Right atrium auricular region (tissue), 2 donors: Measurements from ENCODE around the gene CEP128. TPM values are rescaled to one million over a fixed set of nuclear protein-coding genes. Genes with fewer than 3 reads are reported as not detected.

Experiments
- DNase-seq: peaks from one replicate; pipeline ENCODE4 v3.0.0-alpha.2; 2019; ENCODE audit warnings: low spot score
- H3K27ac ChIP-seq, 2 donors: fragments of 200-600 bp; sonication (generic); 1 replicate in 1 of 2; 2 replicates in 1 of 2; pipeline ENCODE4 v1.5.1; 2016 to 2019
- H3K27me3 ChIP-seq, 2 donors: fragments of 200-600 bp; sonication (generic); one replicate each; pipeline versions ENCODE4 v1.5.1 to v1.6.0; 2017 to 2019
- H3K36me3 ChIP-seq: fragments of 200-600 bp; sonication (generic); one replicate; pipeline ENCODE4 v1.5.1; 2016
- H3K4me1 ChIP-seq, 2 donors: fragments of 200-600 bp; sonication (generic); one replicate each; pipeline versions ENCODE4 v1.5.1 to v1.6.0; 2017 to 2019
- H3K4me3 ChIP-seq, 2 donors: fragments of 200-600 bp; sonication (generic); 1 replicate in 1 of 2; 2 replicates in 1 of 2; pipeline ENCODE4 v1.5.1; 2017 to 2019; ENCODE audit warnings: mild to moderate bottlenecking in 1 of 2, moderate library complexity in 1 of 2
- H3K9me3 ChIP-seq, 2 donors: fragments of 200-600 bp; sonication (generic); one replicate each; pipeline ENCODE4 v1.5.1; 2019
- CTCF ChIP-seq, 2 donors: fragments of 200-600 bp; sonication (generic); IDR thresholded peaks; one replicate each; pipeline ENCODE4 v1.5.1; 2019; ENCODE audit warnings: antibody characterized with exemption in 2 of 2
- total RNA-seq, 2 donors: library from RNA; depleted of rRNA; stranded (reverse); fragments of >200 nt; gene quantifications; one replicate each; pipeline ENCODE4 v1.1.0, GENCODE V29; 2016

The CEP128 gene
- total RNA-seq, 2 donors from 2014 or later = 1.3 to 2.7 TPM

DNA sequence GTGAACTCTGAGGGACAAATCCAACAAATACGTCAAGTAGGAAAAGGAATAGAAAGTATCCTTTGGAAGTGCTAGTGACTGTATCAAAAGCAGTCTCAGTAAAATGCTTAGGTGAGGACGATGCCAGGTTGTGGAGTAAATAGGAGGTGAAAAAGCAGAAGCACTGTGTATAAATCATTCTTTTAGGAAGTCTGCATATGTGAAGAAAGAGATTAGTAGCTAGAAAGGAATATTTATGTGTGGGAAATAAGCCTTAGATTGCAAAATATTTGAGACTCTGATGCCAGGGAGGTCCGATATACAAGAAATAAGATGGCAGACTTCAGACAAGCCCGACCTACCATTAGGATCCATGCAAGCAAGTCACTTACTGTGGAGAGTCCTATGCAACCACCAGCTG, 7.9 kb downstream of the CEP128 start:
- H3K36me3 ChIP-seq = no peaks in the 10 kb centered on the region
- no peak for TF ChIP-seq CTCF (IDR thresholded peaks at IDR 0.05)
- no peaks in the 10 kb centered on the region for H3K9me3 ChIP-seq
- H3K27ac ChIP-seq = no peak overlapping the region
- H3K27me3 ChIP-seq = no peaks in the 10 kb centered on the region
- H3K4me3 ChIP-seq = no peak overlapping the region
- no peak for DNase-seq
- no peaks in the 10 kb centered on the region for H3K4me1 ChIP-seq

DNA sequence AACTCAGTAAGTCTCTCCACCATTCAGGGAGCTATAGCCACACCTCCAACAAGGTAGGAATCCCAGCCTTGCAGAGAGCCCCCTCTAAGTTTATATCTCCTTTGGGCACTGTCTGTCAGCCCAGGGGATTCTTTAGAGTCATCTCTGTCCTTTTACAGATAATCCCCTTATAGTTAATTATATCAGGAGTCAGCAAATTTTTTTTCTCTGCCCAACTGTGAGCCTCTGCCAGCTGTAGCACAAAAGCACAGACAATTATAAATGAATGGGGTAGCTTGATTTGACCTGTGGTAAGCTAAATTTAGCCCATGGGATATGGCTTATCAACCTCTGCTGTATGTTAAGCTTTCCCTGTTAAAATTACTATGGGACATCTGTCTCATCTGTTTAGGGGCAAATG, 8.3 kb downstream of the CEP128 start:
- TF ChIP-seq CTCF (IDR thresholded peaks at IDR 0.05) = no peak
- DNase-seq = no peak
- H3K4me3 ChIP-seq = no peak overlapping the region
- H3K27ac ChIP-seq = no peak overlapping the region
- H3K4me1 ChIP-seq = no peaks in the 10 kb centered on the region
- no peaks in the 10 kb centered on the region for H3K9me3 ChIP-seq
- H3K36me3 ChIP-seq = no peaks in the 10 kb centered on the region
- H3K27me3 ChIP-seq = no peaks in the 10 kb centered on the region

GRCh38 chr14:80930836-80931389, 10.6 kb downstream of the CEP128 start:
- H3K9me3 ChIP-seq = no peaks in the 10 kb centered on the region
- no peak for DNase-seq
- TF ChIP-seq CTCF (IDR thresholded peaks at IDR 0.05) = no peak
- peaks cover 0 to 11% of the 10 kb centered on the region in 2 donors for H3K4me1 ChIP-seq
- H3K27ac ChIP-seq = no peak overlapping the region
- H3K4me3 ChIP-seq = no peak overlapping the region
- H3K27me3 ChIP-seq = no peaks in the 10 kb centered on the region
- no peaks in the 10 kb centered on the region for H3K36me3 ChIP-seq

DNA sequence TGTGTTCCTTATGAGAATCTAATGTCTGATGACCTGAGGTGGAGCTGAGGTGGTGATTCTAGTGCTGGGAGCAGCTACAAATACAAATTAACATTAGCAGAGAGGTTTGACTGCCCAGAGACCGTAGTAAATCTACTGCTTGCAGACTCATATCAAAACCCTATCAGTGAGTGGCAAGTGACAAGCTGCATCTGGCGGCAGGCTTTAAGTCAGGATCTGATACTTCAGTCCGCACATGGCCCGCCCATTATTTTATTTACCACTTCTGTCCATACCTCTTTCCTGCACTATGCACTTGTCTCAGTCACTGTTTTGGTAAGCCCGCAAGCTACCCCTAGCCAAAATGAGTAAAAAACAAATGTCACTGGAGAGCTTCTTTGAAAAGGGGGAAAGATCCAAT, 11.4 kb downstream of the CEP128 start:
- peaks cover 0 to 11% of the 10 kb centered on the region in 2 donors for H3K4me1 ChIP-seq
- no peak overlapping the region for H3K27ac ChIP-seq
- no peak overlapping the region for H3K4me3 ChIP-seq
- H3K9me3 ChIP-seq = no peaks in the 10 kb centered on the region
- H3K27me3 ChIP-seq = no peaks in the 10 kb centered on the region
- DNase-seq = no peak
- no peak for TF ChIP-seq CTCF (IDR thresholded peaks at IDR 0.05)
- H3K36me3 ChIP-seq = no peaks in the 10 kb centered on the region

- Histone ChIP-seq H3K4me3 (no peak overlapping the region), H3K27me3 (no peaks in the 10 kb centered on the region), H3K4me1 (peaks cover 0 to 11% of the 10 kb centered on the region in 2 donors), H3K27ac (no peak overlapping the region), H3K36me3 (no peaks in the 10 kb centered on the region), H3K9me3 (no peaks in the 10 kb centered on the region)
- TF ChIP-seq CTCF (IDR thresholded peaks at IDR 0.05) = no peak
- DNase-seq = no peak
These were observed 14.2 kb downstream of the CEP128 start for GRCh38 chr14:80927083-80927989.
